ENCODE data around the gene RDX. TPM values are rescaled to one million over a fixed set of nuclear protein-coding genes. Genes with fewer than 3 reads are reported as not detected.
"Not testable (repeated sequence)": the region's sequence is repeated elsewhere in the genome, so short reads cannot be mapped to it uniquely, and the experiment has no call there.

Gene RDX
- total RNA-seq, 4 donors from 2014 or later = 38.5 to 115 (median 97.7) TPM

GRCh38 chr11:110196241-110196754 is 100.1 kb downstream of the RDX start:
- Histone ChIP-seq H3K27ac (no peak overlapping the region), H3K9me3 (no peaks in the 10 kb centered on the region), H3K4me1 (no peaks in the 10 kb centered on the region), H3K36me3 (no peaks in the 10 kb centered on the region), H3K4me3 (no peak overlapping the region), H3K27me3 (no peaks in the 10 kb centered on the region)
- no peak for DNase-seq
- intact Hi-C loops (cut with DNase I; ENCODE audit: low total_unique reads) = loop anchor here (5.0 kb wide), 1 partner anchor 181 kb away; no protein-coding TSS in a partner anchor
- TF ChIP-seq CTCF (IDR thresholded peaks at IDR 0.05) (no peak), POLR2A (IDR thresholded peaks at IDR 0.05) (no peak)

GRCh38 chr11:110194211-110194766 is 102.1 kb downstream of the RDX start:
- not testable (repeated sequence) for H3K36me3 ChIP-seq, H3K4me1 ChIP-seq

GRCh38 chr11:110192604-110193282 is 103.7 kb downstream of the RDX start:
- H3K27me3 ChIP-seq; H3K36me3 ChIP-seq; H3K4me3 ChIP-seq; DNase-seq; H3K9me3 ChIP-seq; H3K27ac ChIP-seq; H3K4me1 ChIP-seq; intact Hi-C loops (cut with DNase I; ENCODE audit: low total_unique reads): not testable (repeated sequence)

More at GRCh38 chr11:110194211-110194766, 102.1 kb downstream of the RDX start:
- intact Hi-C loops (cut with DNase I; ENCODE audit: low total_unique reads); H3K27me3 ChIP-seq; H3K27ac ChIP-seq; H3K4me3 ChIP-seq; H3K9me3 ChIP-seq; DNase-seq: not testable (repeated sequence)

- Histone ChIP-seq H3K9me3 (no peaks in the 10 kb centered on the region), H3K36me3 (no peaks in the 10 kb centered on the region), H3K27me3 (no peaks in the 10 kb centered on the region), H3K4me3 (no peak overlapping the region), H3K27ac (no peak overlapping the region), H3K4me1 (no peaks in the 10 kb centered on the region)
- intact Hi-C loops (cut with DNase I; ENCODE audit: low total_unique reads) = no loop called here
- no peak for DNase-seq
- TF ChIP-seq CTCF (IDR thresholded peaks at IDR 0.05) (no peak), POLR2A (IDR thresholded peaks at IDR 0.05) (no peak)
These were observed 105.5 kb downstream of the RDX start for GRCh38 chr11:110190885-110191284.

GRCh38 chr11:110187731-110188130 is 108.7 kb downstream of the RDX start:
- TF ChIP-seq POLR2A (IDR thresholded peaks at IDR 0.05) (no peak), CTCF (IDR thresholded peaks at IDR 0.05) (no peak)

GRCh38 chr11:110186867-110187266 is 109.5 kb downstream of the RDX start:
- Histone ChIP-seq H3K27ac (no peak overlapping the region), H3K36me3 (no peaks in the 10 kb centered on the region), H3K4me1 (no peaks in the 10 kb centered on the region), H3K9me3 (no peaks in the 10 kb centered on the region), H3K4me3 (no peak overlapping the region), H3K27me3 (no peaks in the 10 kb centered on the region)
- intact Hi-C loops (cut with DNase I; ENCODE audit: low total_unique reads) = no loop called here
- TF ChIP-seq POLR2A (IDR thresholded peaks at IDR 0.05) = no peak
- TF ChIP-seq CTCF (IDR thresholded peaks at IDR 0.05) = no peak
- no peak for DNase-seq

More at GRCh38 chr11:110187731-110188130, 108.7 kb downstream of the RDX start:
- no peaks in the 10 kb centered on the region for H3K4me1 ChIP-seq
- no peaks in the 10 kb centered on the region for H3K9me3 ChIP-seq
- no peak for DNase-seq
- no peaks in the 10 kb centered on the region for H3K36me3 ChIP-seq
- no peaks in the 10 kb centered on the region for H3K27me3 ChIP-seq
- intact Hi-C loops (cut with DNase I; ENCODE audit: low total_unique reads) = no loop called here
- H3K27ac ChIP-seq = no peak overlapping the region
- H3K4me3 ChIP-seq = no peak overlapping the region
